Osteoblast (primary cell): Measurements from ENCODE around the gene AKAP13. TPM values are rescaled to one million over a fixed set of nuclear protein-coding genes. Genes with fewer than 3 reads are reported as not detected.
"Not testable (repeated sequence)": the region's sequence is repeated elsewhere in the genome, so short reads cannot be mapped to it uniquely, and the experiment has no call there.

ENCODE experiments used
- DNase-seq: peaks from one replicate; pipeline ENCODE4 v3.0.0; 2011; ENCODE audit warnings: low spot score, mixed read lengths; ENCODE audit not compliant: insufficient read length; ENCODE audit errors: missing footprints
- H2AFZ ChIP-seq: 2 replicates; pipeline ENCODE4 v1.6.0; 2011; ENCODE audit warnings: mild to moderate bottlenecking, low read length
- H3K27ac ChIP-seq: 2 replicates; pipeline ENCODE4 v1.5.1; 2011; ENCODE audit warnings: mild to moderate bottlenecking, low read depth, low read length, moderate library complexity
- H3K27me3 ChIP-seq: 2 replicates; pipeline ENCODE4 v1.6.0; 2012; ENCODE audit warnings: mild to moderate bottlenecking, control low read depth, inconsistent platforms, low read length, moderate library complexity; ENCODE audit not compliant: insufficient read depth
- H3K36me3 ChIP-seq: 2 replicates; pipeline ENCODE4 v1.5.1; 2011; ENCODE audit warnings: mild to moderate bottlenecking, low read length, control low read depth, moderate library complexity; ENCODE audit not compliant: insufficient read depth
- H3K4me1 ChIP-seq: 2 replicates; pipeline ENCODE4 v1.5.1; 2011; ENCODE audit warnings: mild to moderate bottlenecking, low read length, control low read depth, moderate library complexity; ENCODE audit not compliant: insufficient read depth
- H3K4me2 ChIP-seq: 2 replicates; pipeline ENCODE4 v1.6.0; 2011; ENCODE audit warnings: mild to moderate bottlenecking, low read length; ENCODE audit not compliant: insufficient read depth
- H3K4me3 ChIP-seq: fragments of 200-600 bp; sonication (generic); 3 replicates; pipeline ENCODE4 v1.5.1; 2012; ENCODE audit warnings: mild to moderate bottlenecking, low read length, inconsistent platforms; ENCODE audit not compliant: insufficient read depth
- H3K79me2 ChIP-seq: 2 replicates; pipeline ENCODE4 v1.6.0; 2012; ENCODE audit warnings: mild to moderate bottlenecking, low read length, control low read depth, inconsistent platforms; ENCODE audit not compliant: insufficient read depth
- H3K9me3 ChIP-seq: 2 replicates; pipeline ENCODE4 v1.5.1; 2011; ENCODE audit warnings: low read depth, low read length, control low read depth
- H4K20me1 ChIP-seq: 2 replicates; pipeline ENCODE4 v1.6.0; 2012; ENCODE audit warnings: mild to moderate bottlenecking, low read length, control low read depth; ENCODE audit not compliant: insufficient read depth
- total RNA-seq: library from RNA; depleted of rRNA; stranded (reverse); fragments of >200 nt; gene quantifications from 2 replicates; pipeline ENCODE4 v1.2.3, GENCODE V29; 2012
- TF ChIP-seq, protein P1 (sequence below): IDR thresholded peaks from 2 replicates; pipeline ENCODE4 v1.5.1; 2011; ENCODE audit warnings: mild to moderate bottlenecking, low read depth, low read length, moderate library complexity; ENCODE audit errors: extremely low read depth

Gene AKAP13
- total RNA-seq, 1 donor: 77.1 TPM

DNA sequence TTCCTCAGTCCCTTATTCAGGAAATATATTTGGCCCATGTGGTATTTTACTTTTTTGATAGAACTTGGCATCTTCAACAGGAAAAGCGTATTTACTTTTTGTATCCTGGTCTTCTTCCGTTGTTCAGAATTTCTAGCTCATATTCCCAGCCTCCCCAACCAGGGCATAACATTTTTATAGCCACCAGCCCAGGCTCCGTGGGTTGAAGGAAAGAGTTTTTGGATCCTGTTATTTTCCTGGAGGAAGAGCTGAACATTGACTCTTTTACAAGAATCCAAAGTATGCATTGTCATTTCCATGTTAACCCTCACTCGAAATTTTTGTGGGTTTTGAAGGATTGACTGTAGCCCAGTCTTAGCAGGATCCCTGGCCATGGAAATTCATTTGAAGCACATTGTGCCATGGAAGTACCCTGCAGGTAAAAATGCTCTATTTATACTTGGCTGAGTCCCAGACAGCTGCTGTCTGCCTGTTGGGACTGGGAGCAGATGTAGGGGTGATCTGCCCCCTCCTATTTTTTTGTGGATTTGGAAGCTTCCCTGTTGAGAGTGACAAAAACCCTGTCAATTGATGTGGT, 98.8 kb downstream of the AKAP13 start:
- Histone ChIP-seq H3K36me3 (no peaks in the 10 kb centered on the region), H3K4me2 (peak overlapping the region; percentile 50), H3K4me3 (no peak overlapping the region), H3K27me3 (no peaks in the 10 kb centered on the region), H2AFZ (no peak overlapping the region), H4K20me1 (no peaks in the 10 kb centered on the region), H3K9me3 (no peaks in the 10 kb centered on the region), H3K4me1 (peaks cover 32% of the 10 kb centered on the region), H3K27ac (peak overlapping the region; percentile 70), H3K79me2 (peaks cover 65% of the 10 kb centered on the region)
- DNase-seq: peak; percentile 88
- TF ChIP-seq, protein P1, sequence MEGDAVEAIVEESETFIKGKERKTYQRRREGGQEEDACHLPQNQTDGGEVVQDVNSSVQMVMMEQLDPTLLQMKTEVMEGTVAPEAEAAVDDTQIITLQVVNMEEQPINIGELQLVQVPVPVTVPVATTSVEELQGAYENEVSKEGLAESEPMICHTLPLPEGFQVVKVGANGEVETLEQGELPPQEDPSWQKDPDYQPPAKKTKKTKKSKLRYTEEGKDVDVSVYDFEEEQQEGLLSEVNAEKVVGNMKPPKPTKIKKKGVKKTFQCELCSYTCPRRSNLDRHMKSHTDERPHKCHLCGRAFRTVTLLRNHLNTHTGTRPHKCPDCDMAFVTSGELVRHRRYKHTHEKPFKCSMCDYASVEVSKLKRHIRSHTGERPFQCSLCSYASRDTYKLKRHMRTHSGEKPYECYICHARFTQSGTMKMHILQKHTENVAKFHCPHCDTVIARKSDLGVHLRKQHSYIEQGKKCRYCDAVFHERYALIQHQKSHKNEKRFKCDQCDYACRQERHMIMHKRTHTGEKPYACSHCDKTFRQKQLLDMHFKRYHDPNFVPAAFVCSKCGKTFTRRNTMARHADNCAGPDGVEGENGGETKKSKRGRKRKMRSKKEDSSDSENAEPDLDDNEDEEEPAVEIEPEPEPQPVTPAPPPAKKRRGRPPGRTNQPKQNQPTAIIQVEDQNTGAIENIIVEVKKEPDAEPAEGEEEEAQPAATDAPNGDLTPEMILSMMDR: no peak

GRCh38 chr15:85480923-85481322, 100.5 kb downstream of the AKAP13 start:
- H3K4me2 ChIP-seq: no peak overlapping the region
- H3K9me3 ChIP-seq: no peaks in the 10 kb centered on the region
- H3K4me1 ChIP-seq: peaks cover 31% of the 10 kb centered on the region
- H3K79me2 ChIP-seq: peaks cover 66% of the 10 kb centered on the region
- no peak overlapping the region for H3K4me3 ChIP-seq
- TF ChIP-seq, protein P1: no peak
- no peaks in the 10 kb centered on the region for H4K20me1 ChIP-seq
- no peak for DNase-seq
- H2AFZ ChIP-seq: no peak overlapping the region
- no peaks in the 10 kb centered on the region for H3K27me3 ChIP-seq
- no peaks in the 10 kb centered on the region for H3K36me3 ChIP-seq
- H3K27ac ChIP-seq: no peak overlapping the region

DNA sequence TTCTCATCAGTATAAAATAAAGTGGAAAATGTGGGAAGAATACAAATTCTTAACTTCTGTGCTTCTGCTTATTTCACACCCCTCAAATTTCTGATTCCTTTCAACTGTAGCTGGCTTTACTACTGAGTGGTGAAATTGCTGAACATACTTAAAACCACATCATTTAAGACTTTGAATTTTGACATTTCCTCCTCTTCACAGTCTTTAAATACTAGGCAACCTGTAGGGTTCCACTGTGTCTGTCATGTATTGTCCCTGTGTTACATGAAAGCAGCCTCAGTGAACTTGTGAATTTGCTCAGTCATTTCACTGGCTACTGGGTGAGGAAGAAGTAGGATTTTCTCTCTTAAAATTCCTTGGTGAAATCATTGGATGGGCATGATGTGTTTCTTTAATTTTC, 101.1 kb downstream of the AKAP13 start:
- Histone ChIP-seq H3K4me1 (peaks cover 31% of the 10 kb centered on the region), H3K79me2 (peaks cover 61% of the 10 kb centered on the region), H3K27ac (peak overlapping the region; percentile 42)

GRCh38 chr15:85482894-85483293, 102.5 kb downstream of the AKAP13 start:
- Histone ChIP-seq H3K79me2 (peaks cover 49% of the 10 kb centered on the region), H3K27me3 (no peaks in the 10 kb centered on the region), H3K4me1 (peaks cover 26% of the 10 kb centered on the region), H3K36me3 (no peaks in the 10 kb centered on the region), H3K9me3 (no peaks in the 10 kb centered on the region), H3K4me2 (peak overlapping the region; percentile 59), H3K27ac (peak overlapping the region; percentile 72), H4K20me1 (no peaks in the 10 kb centered on the region), H2AFZ (peak overlapping the region; percentile 6), H3K4me3 (no peak overlapping the region)
- DNase-seq: no peak
- TF ChIP-seq, protein P1: no peak

More for the DNA sequence above, 101.1 kb downstream of the AKAP13 start:
- H3K36me3 ChIP-seq, H2AFZ ChIP-seq, H3K4me3 ChIP-seq, H3K27me3 ChIP-seq, H3K4me2 ChIP-seq, H3K9me3 ChIP-seq, H4K20me1 ChIP-seq, DNase-seq: not testable (repeated sequence)

GRCh38 chr15:85483955-85484354, 103.6 kb downstream of the AKAP13 start:
- not testable (repeated sequence) for H3K36me3 ChIP-seq, H4K20me1 ChIP-seq, H3K27me3 ChIP-seq, H3K4me2 ChIP-seq, H3K27ac ChIP-seq, H3K9me3 ChIP-seq, H3K4me3 ChIP-seq, DNase-seq, H2AFZ ChIP-seq
- Histone ChIP-seq H3K79me2 (peaks cover 54% of the 10 kb centered on the region), H3K4me1 (peaks cover 18% of the 10 kb centered on the region)

DNA sequence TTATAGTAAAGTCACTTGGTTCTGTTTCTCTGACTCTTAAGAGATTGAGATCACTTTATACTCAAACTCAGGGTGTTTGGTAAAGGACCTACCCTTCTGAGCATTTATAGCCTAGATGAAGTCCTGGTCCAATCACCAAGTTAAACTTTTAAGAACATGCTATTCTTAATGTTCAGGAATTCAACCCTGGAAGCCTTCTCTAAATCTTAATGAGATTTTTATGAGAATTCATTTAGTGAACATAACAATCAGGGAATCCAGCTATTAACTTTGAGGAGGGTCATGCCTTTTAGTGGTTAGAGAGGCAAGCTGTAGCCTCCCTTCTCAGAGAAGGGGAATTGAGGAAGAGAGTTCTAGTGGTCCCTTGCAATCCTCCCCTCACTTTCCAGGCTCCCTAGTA, 104.5 kb downstream of the AKAP13 start:
- H3K79me2 ChIP-seq: peaks cover 59% of the 10 kb centered on the region
- not testable (repeated sequence) for H3K9me3 ChIP-seq, H3K4me1 ChIP-seq, H3K4me2 ChIP-seq, H3K4me3 ChIP-seq, H3K27me3 ChIP-seq, H3K36me3 ChIP-seq, DNase-seq, H2AFZ ChIP-seq, H4K20me1 ChIP-seq, H3K27ac ChIP-seq
